ENCODE results near the gene SIK3.

DNA sequence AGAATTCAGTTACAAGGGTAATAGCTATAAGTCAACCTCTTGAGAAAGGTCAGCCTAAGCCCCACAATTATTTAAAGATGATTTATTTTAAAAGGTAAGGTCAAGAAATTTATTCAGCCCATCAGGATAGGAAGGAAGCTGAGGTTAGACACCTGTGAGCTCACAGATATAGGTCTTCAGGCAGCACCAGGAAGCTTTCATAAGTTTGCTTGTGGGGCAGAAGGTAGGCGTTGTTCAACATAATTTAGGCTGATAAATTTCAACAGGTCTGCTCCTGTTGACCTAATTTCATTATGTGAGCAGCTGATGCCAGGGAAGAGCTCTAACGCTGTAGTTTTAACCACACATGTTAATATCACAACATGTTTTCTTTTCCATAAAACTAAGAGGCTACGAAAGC, 142.7 kb downstream of the SIK3 start:
- TF ChIP-seq EZH2 (IDR thresholded peaks at IDR 0.05; ENCODE audit: borderline replicate concordance, low read depth, low read length, severe bottlenecking) = no peak
- TF ChIP-seq, protein P1, sequence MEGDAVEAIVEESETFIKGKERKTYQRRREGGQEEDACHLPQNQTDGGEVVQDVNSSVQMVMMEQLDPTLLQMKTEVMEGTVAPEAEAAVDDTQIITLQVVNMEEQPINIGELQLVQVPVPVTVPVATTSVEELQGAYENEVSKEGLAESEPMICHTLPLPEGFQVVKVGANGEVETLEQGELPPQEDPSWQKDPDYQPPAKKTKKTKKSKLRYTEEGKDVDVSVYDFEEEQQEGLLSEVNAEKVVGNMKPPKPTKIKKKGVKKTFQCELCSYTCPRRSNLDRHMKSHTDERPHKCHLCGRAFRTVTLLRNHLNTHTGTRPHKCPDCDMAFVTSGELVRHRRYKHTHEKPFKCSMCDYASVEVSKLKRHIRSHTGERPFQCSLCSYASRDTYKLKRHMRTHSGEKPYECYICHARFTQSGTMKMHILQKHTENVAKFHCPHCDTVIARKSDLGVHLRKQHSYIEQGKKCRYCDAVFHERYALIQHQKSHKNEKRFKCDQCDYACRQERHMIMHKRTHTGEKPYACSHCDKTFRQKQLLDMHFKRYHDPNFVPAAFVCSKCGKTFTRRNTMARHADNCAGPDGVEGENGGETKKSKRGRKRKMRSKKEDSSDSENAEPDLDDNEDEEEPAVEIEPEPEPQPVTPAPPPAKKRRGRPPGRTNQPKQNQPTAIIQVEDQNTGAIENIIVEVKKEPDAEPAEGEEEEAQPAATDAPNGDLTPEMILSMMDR (IDR thresholded peaks at IDR 0.05; ENCODE audit: extremely low read depth in 1 of 2, insufficient read depth in 1 of 2, low read depth in 1 of 2, low read length in 2 of 2) = no peak
- no peak for TF ChIP-seq POLR2A (IDR thresholded peaks at IDR 0.05; ENCODE audit: low read depth, low read length)
- no peak for TF ChIP-seq MYC (IDR thresholded peaks at IDR 0.05; ENCODE audit: low read depth, low read length)
- no peak for TF ChIP-seq POLR2AphosphoS5 (IDR thresholded peaks at IDR 0.05; ENCODE audit: insufficient read depth, low read depth, low read length)
- TF ChIP-seq, protein P2, sequence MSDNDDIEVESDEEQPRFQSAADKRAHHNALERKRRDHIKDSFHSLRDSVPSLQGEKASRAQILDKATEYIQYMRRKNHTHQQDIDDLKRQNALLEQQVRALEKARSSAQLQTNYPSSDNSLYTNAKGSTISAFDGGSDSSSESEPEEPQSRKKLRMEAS (IDR thresholded peaks at IDR 0.05; ENCODE audit: insufficient read depth, insufficient read length) = no peak
- TF ChIP-seq GATA2 (IDR thresholded peaks at IDR 0.05; ENCODE audit: insufficient read depth, insufficient read length, low read depth, low read length) = no peak
- no peak for TF ChIP-seq JUN (IDR thresholded peaks at IDR 0.05; ENCODE audit: borderline replicate concordance, insufficient read depth, insufficient read length, low read depth)

Data from endothelial cell of umbilical vein (primary cell).